ENCODE data around the gene FBN1. TPM values are rescaled to one million over a fixed set of nuclear protein-coding genes. Genes with fewer than 3 reads are reported as not detected.

FBN1 gene
- total RNA-seq, 1 donor from 2014 or later: 0.62 TPM

DNA sequence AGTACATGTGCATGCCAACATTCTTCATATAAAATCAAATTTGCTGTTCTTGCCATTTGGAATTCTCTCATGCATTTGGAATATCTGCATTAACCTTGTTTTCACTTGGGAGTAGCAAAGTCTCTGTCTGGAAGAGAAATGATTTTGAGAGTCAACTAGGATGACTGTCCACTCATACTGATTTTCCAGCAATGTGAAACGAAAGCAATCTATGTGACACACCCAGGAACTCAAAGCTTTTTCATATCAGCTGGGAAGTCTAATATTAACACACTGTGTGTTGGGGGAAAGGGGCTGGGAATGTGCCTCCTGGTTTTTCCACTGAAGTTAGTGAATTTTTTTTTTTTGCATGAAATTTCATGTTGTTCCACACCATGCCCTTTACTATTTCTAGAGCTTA, 189.4 kb downstream of the FBN1 start:
- Mint-ChIP-seq H3K4me3 (no peak overlapping the region), H3K9me3 (no peaks in the 10 kb centered on the region), H3K4me1 (no peaks in the 10 kb centered on the region), H3K27ac (no peak overlapping the region), H3K27me3 (no peaks in the 10 kb centered on the region), H3K36me3 (ENCODE audit: low read depth) (no peaks in the 10 kb centered on the region)
- TF ChIP-seq, protein P1, sequence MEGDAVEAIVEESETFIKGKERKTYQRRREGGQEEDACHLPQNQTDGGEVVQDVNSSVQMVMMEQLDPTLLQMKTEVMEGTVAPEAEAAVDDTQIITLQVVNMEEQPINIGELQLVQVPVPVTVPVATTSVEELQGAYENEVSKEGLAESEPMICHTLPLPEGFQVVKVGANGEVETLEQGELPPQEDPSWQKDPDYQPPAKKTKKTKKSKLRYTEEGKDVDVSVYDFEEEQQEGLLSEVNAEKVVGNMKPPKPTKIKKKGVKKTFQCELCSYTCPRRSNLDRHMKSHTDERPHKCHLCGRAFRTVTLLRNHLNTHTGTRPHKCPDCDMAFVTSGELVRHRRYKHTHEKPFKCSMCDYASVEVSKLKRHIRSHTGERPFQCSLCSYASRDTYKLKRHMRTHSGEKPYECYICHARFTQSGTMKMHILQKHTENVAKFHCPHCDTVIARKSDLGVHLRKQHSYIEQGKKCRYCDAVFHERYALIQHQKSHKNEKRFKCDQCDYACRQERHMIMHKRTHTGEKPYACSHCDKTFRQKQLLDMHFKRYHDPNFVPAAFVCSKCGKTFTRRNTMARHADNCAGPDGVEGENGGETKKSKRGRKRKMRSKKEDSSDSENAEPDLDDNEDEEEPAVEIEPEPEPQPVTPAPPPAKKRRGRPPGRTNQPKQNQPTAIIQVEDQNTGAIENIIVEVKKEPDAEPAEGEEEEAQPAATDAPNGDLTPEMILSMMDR (IDR thresholded peaks at IDR 0.05): no peak
- POLR2A ChIA-PET: no interaction called here
- intact Hi-C loops (cut with micrococcal nuclease): no loop called here
- DNase-seq (no peak), ATAC-seq (ENCODE audit: low read depth) (no peak)
- CTCF ChIA-PET: no interaction called here

DNA sequence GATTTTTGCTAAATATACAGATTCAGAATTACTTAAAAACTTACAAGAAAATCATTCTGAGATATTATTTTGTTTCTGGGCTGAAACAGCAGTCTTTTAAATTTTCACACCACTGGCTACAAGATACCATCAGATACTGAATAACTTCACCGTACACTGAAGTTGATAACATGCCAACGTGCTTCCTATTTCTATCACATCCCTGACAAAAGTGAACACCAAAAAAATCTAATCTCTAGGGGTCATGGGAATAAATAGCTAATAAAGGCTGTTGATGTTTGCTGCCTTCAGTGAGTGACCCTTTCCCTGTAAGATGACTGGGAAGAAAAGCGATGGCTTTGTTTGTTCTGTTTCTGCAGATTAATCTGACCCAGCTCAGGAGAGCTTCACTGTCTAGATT, 193.8 kb downstream of the FBN1 start:
- H3K36me3 Mint-ChIP-seq (ENCODE audit: low read depth): no peaks in the 10 kb centered on the region
- no peak overlapping the region for H3K4me3 Mint-ChIP-seq
- ATAC-seq (ENCODE audit: low read depth) (no peak), DNase-seq (no peak)
- POLR2A ChIA-PET: no interaction called here
- intact Hi-C loops (cut with micrococcal nuclease): no loop called here
- no peak overlapping the region for H3K27ac Mint-ChIP-seq
- no peaks in the 10 kb centered on the region for H3K27me3 Mint-ChIP-seq
- CTCF ChIA-PET: no interaction called here
- no peaks in the 10 kb centered on the region for H3K4me1 Mint-ChIP-seq
- TF ChIP-seq, protein P1 (IDR thresholded peaks at IDR 0.05): no peak
- no peaks in the 10 kb centered on the region for H3K9me3 Mint-ChIP-seq

DNA sequence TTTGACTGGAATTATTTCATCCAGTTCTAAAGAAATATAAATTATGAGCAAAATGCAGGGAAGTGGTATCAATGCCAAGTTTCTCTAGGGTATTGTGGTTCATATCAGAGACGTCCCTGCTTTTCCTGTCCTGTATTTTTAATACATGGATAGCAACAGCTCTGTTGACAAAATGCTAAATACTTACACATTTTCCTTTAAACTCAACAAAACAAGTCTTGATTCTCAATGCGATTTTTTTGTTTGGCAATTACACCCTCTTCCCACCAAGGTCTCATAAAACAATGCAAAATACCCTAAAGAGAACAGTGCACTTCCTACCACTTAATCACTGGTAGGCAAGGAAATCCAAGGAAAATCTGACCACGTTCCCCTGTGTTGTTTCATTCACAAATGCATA, 194.3 kb downstream of the FBN1 start:
- no peak overlapping the region for H3K27ac Mint-ChIP-seq
- TF ChIP-seq, protein P1 (IDR thresholded peaks at IDR 0.05): no peak
- no peaks in the 10 kb centered on the region for H3K27me3 Mint-ChIP-seq
- no peaks in the 10 kb centered on the region for H3K9me3 Mint-ChIP-seq
- ATAC-seq (ENCODE audit: low read depth) (no peak), DNase-seq (no peak)
- POLR2A ChIA-PET: no interaction called here
- H3K36me3 Mint-ChIP-seq (ENCODE audit: low read depth): no peaks in the 10 kb centered on the region
- CTCF ChIA-PET: no interaction called here
- no peaks in the 10 kb centered on the region for H3K4me1 Mint-ChIP-seq
- intact Hi-C loops (cut with micrococcal nuclease): no loop called here
- no peak overlapping the region for H3K4me3 Mint-ChIP-seq

DNA sequence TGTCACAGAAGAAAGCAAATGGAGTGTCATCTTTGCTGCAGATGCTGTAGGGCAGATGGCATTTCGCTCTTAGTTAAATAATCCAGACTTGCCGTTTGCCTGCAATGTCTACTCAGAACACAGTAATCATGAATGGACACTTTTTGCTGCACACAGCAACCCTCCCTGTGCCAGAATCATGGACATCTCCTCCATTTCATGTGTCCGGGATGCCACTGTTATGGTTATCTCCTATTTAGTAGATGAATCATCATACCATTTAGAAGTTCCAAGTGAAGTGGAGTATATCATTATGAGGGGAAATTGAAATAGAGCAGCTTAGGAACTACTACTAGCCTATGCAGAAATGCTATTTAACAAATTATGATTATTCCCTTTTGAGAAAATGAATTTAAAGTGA, 195.8 kb downstream of the FBN1 start:
- Mint-ChIP-seq H3K9me3 (no peaks in the 10 kb centered on the region), H3K4me1 (no peaks in the 10 kb centered on the region), H3K4me3 (no peak overlapping the region), H3K27ac (no peak overlapping the region), H3K27me3 (no peaks in the 10 kb centered on the region), H3K36me3 (ENCODE audit: low read depth) (no peaks in the 10 kb centered on the region)
- intact Hi-C loops (cut with micrococcal nuclease): no loop called here
- TF ChIP-seq, protein P1 (IDR thresholded peaks at IDR 0.05): no peak
- ChIA-PET POLR2A (no interaction called here), CTCF (no interaction called here)
- no peak for DNase-seq
- no peak for ATAC-seq (ENCODE audit: low read depth)

DNA sequence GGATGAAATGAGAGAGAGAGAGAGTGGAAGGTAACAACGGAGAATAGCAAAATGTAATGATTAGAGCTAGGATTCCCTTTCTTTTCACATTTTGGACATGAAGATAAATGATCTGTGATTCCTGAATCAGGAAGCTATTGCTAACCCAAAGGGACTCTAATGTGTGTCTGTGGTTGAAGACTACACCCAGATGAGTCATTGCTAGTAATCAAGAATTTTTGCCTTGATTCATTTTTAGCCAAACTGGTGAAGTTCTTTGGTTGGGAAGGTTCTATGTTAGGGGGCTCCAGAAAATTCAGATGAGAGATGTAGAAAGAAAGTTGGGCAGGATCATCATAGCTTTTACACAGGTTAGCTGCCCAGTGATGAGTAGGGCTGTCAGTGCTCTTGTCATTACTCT, 197.9 kb downstream of the FBN1 start:
- CTCF ChIA-PET: no interaction called here
- Mint-ChIP-seq H3K27ac (no peak overlapping the region), H3K27me3 (no peaks in the 10 kb centered on the region), H3K4me1 (no peaks in the 10 kb centered on the region), H3K9me3 (no peaks in the 10 kb centered on the region), H3K36me3 (ENCODE audit: low read depth) (no peaks in the 10 kb centered on the region), H3K4me3 (no peak overlapping the region)
- POLR2A ChIA-PET: no interaction called here
- ATAC-seq (ENCODE audit: low read depth) (no peak), DNase-seq (no peak)
- TF ChIP-seq, protein P1 (IDR thresholded peaks at IDR 0.05): no peak
- intact Hi-C loops (cut with micrococcal nuclease): no loop called here
